Breast epithelium (tissue), 3 donors: Measurements from ENCODE around the gene SSU72.

ENCODE experiments used
- CTCF ChIP-seq, 3 donors: fragments of 450-650 bp; IDR thresholded peaks; one replicate each; pipeline ENCODE4 v1.5.1; 2016 to 2017; ENCODE audit warnings: antibody characterized with exemption in 3 of 3, mild to moderate bottlenecking in 3 of 3, moderate library complexity in 3 of 3
- POLR2A ChIP-seq: fragments of 450-650 bp; IDR thresholded peaks from one replicate; pipeline ENCODE4 v1.6.1; 2016; ENCODE audit warnings: antibody characterized with exemption, mild to moderate bottlenecking, moderate library complexity
- POLR2AphosphoS5 ChIP-seq, 3 donors: sonication (generic); formaldehyde crosslinking; IDR thresholded peaks; one replicate each; pipeline ENCODE4 v1.6.1; 2017; ENCODE audit warnings: antibody characterized with exemption in 3 of 3

GRCh38 chr1:1573843-1574720, 581 bp downstream of the SSU72 start:
- TF ChIP-seq CTCF (IDR thresholded peaks at IDR 0.05) (peak in 1 of 3 donors; percentile 16), POLR2AphosphoS5 (IDR thresholded peaks at IDR 0.05) (peak in 2 of 3 donors; percentile 20 to 68), POLR2A (no peak)
